ENCODE results near the gene GPD2. TPM values are rescaled to one million over a fixed set of nuclear protein-coding genes. Genes with fewer than 3 reads are reported as not detected.

The GPD2 gene
- total RNA-seq, 3 donors from 2014 or later: 28.8 to 104 (median 79.6) TPM

GRCh38 chr2:156561326-156561725 is 125.1 kb downstream of the GPD2 start:
- intact Hi-C loops (cut with DNase I; ENCODE audit: low total_unique reads): no loop called here
- Histone ChIP-seq H3K4me3 (no peak overlapping the region), H3K4me1 (no peaks in the 10 kb centered on the region), H3K27ac (no peak overlapping the region), H3K27me3 (no peaks in the 10 kb centered on the region), H3K36me3 (no peaks in the 10 kb centered on the region), H3K9me3 (no peaks in the 10 kb centered on the region)
- DNase-seq (ENCODE audit: low spot score in 2 of 2): no peak
- TF ChIP-seq CTCF (IDR thresholded peaks at IDR 0.05) (no peak), POLR2AphosphoS5 (IDR thresholded peaks at IDR 0.05) (no peak), POLR2A (IDR thresholded peaks at IDR 0.05) (no peak)

- no peaks in the 10 kb centered on the region for H3K9me3 ChIP-seq
- H3K36me3 ChIP-seq: no peaks in the 10 kb centered on the region
- no peak for DNase-seq (ENCODE audit: low spot score in 2 of 2)
- intact Hi-C loops (cut with DNase I; ENCODE audit: low total_unique reads): no loop called here
- no peak overlapping the region for H3K4me3 ChIP-seq
- H3K27me3 ChIP-seq: no peaks in the 10 kb centered on the region
- no peaks in the 10 kb centered on the region for H3K4me1 ChIP-seq
- no peak overlapping the region for H3K27ac ChIP-seq
- TF ChIP-seq POLR2A (IDR thresholded peaks at IDR 0.05): no peak
- TF ChIP-seq CTCF (IDR thresholded peaks at IDR 0.05): no peak
- TF ChIP-seq POLR2AphosphoS5 (IDR thresholded peaks at IDR 0.05): no peak
Observed at GRCh38 chr2:156562124-156562523, 125.9 kb downstream of the GPD2 start.

- TF ChIP-seq CTCF (IDR thresholded peaks at IDR 0.05) (no peak), POLR2A (IDR thresholded peaks at IDR 0.05) (no peak), POLR2AphosphoS5 (IDR thresholded peaks at IDR 0.05) (no peak)
- intact Hi-C loops (cut with DNase I; ENCODE audit: low total_unique reads): no loop called here
- Histone ChIP-seq H3K36me3 (no peaks in the 10 kb centered on the region), H3K27ac (no peak overlapping the region), H3K27me3 (no peaks in the 10 kb centered on the region), H3K9me3 (no peaks in the 10 kb centered on the region), H3K4me1 (no peaks in the 10 kb centered on the region), H3K4me3 (no peak overlapping the region)
- no peak for DNase-seq (ENCODE audit: low spot score in 2 of 2)
Observed at GRCh38 chr2:156563994-156564753, 128.0 kb downstream of the GPD2 start.

- no peaks in the 10 kb centered on the region for H3K4me1 ChIP-seq
- H3K9me3 ChIP-seq: no peaks in the 10 kb centered on the region
- H3K4me3 ChIP-seq: no peak overlapping the region
- no peak overlapping the region for H3K27ac ChIP-seq
- intact Hi-C loops (cut with DNase I; ENCODE audit: low total_unique reads): no loop called here
- H3K36me3 ChIP-seq: no peaks in the 10 kb centered on the region
- DNase-seq (ENCODE audit: low spot score in 2 of 2): no peak
- TF ChIP-seq CTCF (IDR thresholded peaks at IDR 0.05): no peak
- H3K27me3 ChIP-seq: no peaks in the 10 kb centered on the region
Observed at GRCh38 chr2:156565066-156565710, 129.0 kb downstream of the GPD2 start.

- Histone ChIP-seq H3K9me3 (no peaks in the 10 kb centered on the region), H3K27ac (no peak overlapping the region), H3K4me3 (no peak overlapping the region), H3K4me1 (no peaks in the 10 kb centered on the region), H3K27me3 (no peaks in the 10 kb centered on the region), H3K36me3 (no peaks in the 10 kb centered on the region)
- intact Hi-C loops (cut with DNase I; ENCODE audit: low total_unique reads): no loop called here
- TF ChIP-seq POLR2A (IDR thresholded peaks at IDR 0.05): no peak
- no peak for TF ChIP-seq POLR2AphosphoS5 (IDR thresholded peaks at IDR 0.05)
- TF ChIP-seq CTCF (IDR thresholded peaks at IDR 0.05): no peak
- DNase-seq (ENCODE audit: low spot score in 2 of 2): no peak
Observed at GRCh38 chr2:156573710-156574109, 137.5 kb downstream of the GPD2 start.

Data from breast epithelium (tissue), 4 donors.